GM08714 (cell line): ENCODE measurements around the gene CELSR1.

Source experiments
- H3K4me3 ChIP-seq: fragments of 200-500 bp; sonication (Bioruptor generic); 2 replicates; pipeline ENCODE4 v1.5.1; 2014; ENCODE audit warnings: mild to moderate bottlenecking, low read length, inconsistent platforms
- ZNF274 ChIP-seq: IDR thresholded peaks from 2 replicates; pipeline ENCODE4 v1.6.1; 2012; ENCODE audit warnings: mild to moderate bottlenecking, low read depth, low read length

CELSR1 gene

GRCh38 chr22:46381142-46381541 lies 156.3 kb downstream of the CELSR1 start:
- TF ChIP-seq ZNF274 = no peak
- no peak overlapping the region for H3K4me3 ChIP-seq

- H3K4me3 ChIP-seq = no peak overlapping the region
- no peak for TF ChIP-seq ZNF274
Measured at GRCh38 chr22:46380581-46380980, 156.8 kb downstream of the CELSR1 start.

- no peak for TF ChIP-seq ZNF274
- no peak overlapping the region for H3K4me3 ChIP-seq
Measured at GRCh38 chr22:46380069-46380468, 157.4 kb downstream of the CELSR1 start.

GRCh38 chr22:46379066-46379930 lies 158.1 kb downstream of the CELSR1 start:
- no peak overlapping the region for H3K4me3 ChIP-seq
- TF ChIP-seq ZNF274 = no peak

- TF ChIP-seq ZNF274 = no peak
- no peak overlapping the region for H3K4me3 ChIP-seq
Measured at GRCh38 chr22:46378426-46379065, 158.9 kb downstream of the CELSR1 start.

GRCh38 chr22:46377525-46378425 lies 159.6 kb downstream of the CELSR1 start:
- TF ChIP-seq ZNF274 = no peak

GRCh38 chr22:46376908-46377524 lies 160.4 kb downstream of the CELSR1 start:
- H3K4me3 ChIP-seq = no peak overlapping the region
- TF ChIP-seq ZNF274 = no peak

More at GRCh38 chr22:46377525-46378425, 159.6 kb downstream of the CELSR1 start:
- no peak overlapping the region for H3K4me3 ChIP-seq

GRCh38 chr22:46376111-46376510 lies 161.3 kb downstream of the CELSR1 start:
- TF ChIP-seq ZNF274 = no peak
- no peak overlapping the region for H3K4me3 ChIP-seq

- no peak for TF ChIP-seq ZNF274
- no peak overlapping the region for H3K4me3 ChIP-seq
Measured at GRCh38 chr22:46374663-46375474, 162.6 kb downstream of the CELSR1 start.

- TF ChIP-seq ZNF274 = no peak
- H3K4me3 ChIP-seq = no peak overlapping the region
Measured at GRCh38 chr22:46373921-46374662, 163.3 kb downstream of the CELSR1 start.

- no peak for TF ChIP-seq ZNF274
- H3K4me3 ChIP-seq = no peak overlapping the region
Measured at GRCh38 chr22:46373159-46373558, 164.3 kb downstream of the CELSR1 start.

GRCh38 chr22:46372686-46373085 lies 164.7 kb downstream of the CELSR1 start:
- H3K4me3 ChIP-seq = no peak overlapping the region
- no peak for TF ChIP-seq ZNF274
